H1 (cell line): ENCODE data around the gene SLITRK1. TPM values are rescaled to one million over a fixed set of nuclear protein-coding genes. Genes with fewer than 3 reads are reported as not detected.

Source experiments
- GTF2F1 ChIP-seq: IDR thresholded peaks from 2 replicates; pipeline ENCODE4 v1.6.1; 2012; ENCODE audit warnings: low read depth, low read length, improper control_type of control experiment, borderline replicate concordance
- TBP ChIP-seq: IDR thresholded peaks from 2 replicates; pipeline ENCODE4 v1.6.1; 2011; ENCODE audit warnings: low read depth, low read length, improper control_type of control experiment
- polyA plus RNA-seq, 7 experiments: library from polyadenylated mRNA; depleted of rRNA in 3 of 7; stranded (reverse) in 5 of 7; unstranded in 2 of 7; fragments of >200 nt in 5 of 7; fragments of 200-250 nt in 2 of 7; gene quantifications; 1 replicate in 5 of 7; 2 replicates in 1 of 7; 4 replicates in 1 of 7; pipeline versions ENCODE4 v1.2.1 to v1.2.3, GENCODE V29; 2011 to 2013; ENCODE audit warnings: missing spikeins in 2 of 7, mixed read lengths in 2 of 7
- total RNA-seq: library from RNA; stranded (reverse); fragmentation: NEBNext Ultra II Directional; extraction: Animal tissue kit (Norgen Biotek cat#: 25700); gene quantifications from 2 replicates; pipeline ENCODE4 v1.2.1, GENCODE V29; 2021

SLITRK1 gene
- total and polyA plus RNA-seq, 2 of the 8 experiments (the other 6 are each of a cell fraction or from before 2014, with no cell fraction given) = 3.4 to 4.2 TPM

DNA sequence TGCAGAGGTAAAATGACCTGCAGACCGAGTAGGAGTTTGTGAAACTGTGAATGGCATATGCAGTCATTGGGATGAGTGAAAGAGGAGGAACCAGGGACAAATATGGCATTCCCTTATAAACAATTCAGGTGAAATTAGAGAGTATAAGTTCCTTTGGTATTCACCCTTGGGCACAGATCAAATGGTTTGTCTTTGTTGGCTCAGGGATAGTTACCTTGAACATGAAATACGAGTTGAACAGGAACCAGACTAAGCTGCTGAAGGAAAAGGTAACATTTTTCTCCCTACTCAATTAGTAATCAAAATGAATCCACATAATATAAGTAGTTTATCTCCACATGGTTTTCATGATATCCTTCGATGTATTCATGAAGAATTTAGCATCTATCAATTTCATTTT lies 50.5 kb downstream of the SLITRK1 start (continued):
- TF ChIP-seq TBP (no peak), GTF2F1 (no peak)
